NB4 (cell line): Measurements from ENCODE around the gene P2RX6.
A peak's percentile ranks its signal among the peaks of the same experiment; 100 is the strongest.

ENCODE experiments used
- DNase-seq: peaks from one replicate; pipeline ENCODE4 v3.0.0; 2010; ENCODE audit warnings: low read depth
- H3K4me3 ChIP-seq: one replicate; pipeline ENCODE4 v1.5.1; 2011; ENCODE audit warnings: mild to moderate bottlenecking, low read depth, low read length, moderate library complexity
- CTCF ChIP-seq: IDR thresholded peaks from one replicate; pipeline ENCODE4 v1.5.1; 2012; ENCODE audit warnings: low read depth, low read length
- MAX ChIP-seq: IDR thresholded peaks from 2 replicates; pipeline ENCODE4 v1.6.1; 2011; ENCODE audit warnings: low read depth, low read length
- MYC ChIP-seq: IDR thresholded peaks from 2 replicates; pipeline ENCODE4 v1.6.1; 2011; ENCODE audit warnings: low read depth, low read length
- POLR2A ChIP-seq: IDR thresholded peaks from 2 replicates; pipeline ENCODE4 v1.6.1; 2011; ENCODE audit warnings: mild to moderate bottlenecking; ENCODE audit not compliant: insufficient read length; ENCODE audit errors: extremely low read depth

The P2RX6 gene

GRCh38 chr22:21018314-21018713 is 3.3 kb downstream of the P2RX6 start:
- DNase-seq, result no peak
- no peak overlapping the region for H3K4me3 ChIP-seq
- TF ChIP-seq CTCF (no peak), POLR2A (no peak), MAX (no peak), MYC (no peak)

GRCh38 chr22:21020802-21021429 is 6.0 kb downstream of the P2RX6 start:
- DNase-seq, result peak; percentile 54
- no peak for TF ChIP-seq MYC
- peak; percentile 53 for TF ChIP-seq CTCF
- no peak for TF ChIP-seq POLR2A
- no peak for TF ChIP-seq MAX
- no peak overlapping the region for H3K4me3 ChIP-seq

GRCh38 chr22:21022507-21022906 is 7.5 kb downstream of the P2RX6 start:
- TF ChIP-seq MAX (no peak), MYC (no peak)
- no peak overlapping the region for H3K4me3 ChIP-seq
- DNase-seq, result no peak

- TF ChIP-seq CTCF (peak; percentile 9), POLR2A (no peak)
- DNase-seq, result no peak
- no peak overlapping the region for H3K4me3 ChIP-seq
Observed at GRCh38 chr22:21022955-21023614, 8.1 kb downstream of the P2RX6 start.

GRCh38 chr22:21025266-21025665 is 10.3 kb downstream of the P2RX6 start:
- TF ChIP-seq MYC (no peak), MAX (peak; percentile 29; the same call in 1 of the 2 replicates), CTCF (no peak), POLR2A (no peak)
- H3K4me3 ChIP-seq, result no peak overlapping the region
- DNase-seq, result no peak

GRCh38 chr22:21025763-21026755 is 11.1 kb downstream of the P2RX6 start:
- TF ChIP-seq MAX, result no peak
- no peak for TF ChIP-seq CTCF
- TF ChIP-seq MYC, result no peak
- no peak for TF ChIP-seq POLR2A
- no peak for DNase-seq
- no peak overlapping the region for H3K4me3 ChIP-seq
